MM.1S (cell line): ENCODE results near the gene IGSF9B.

ENCODE experiments used
- DNase-seq: peaks from one replicate; pipeline ENCODE4 v3.0.0-alpha.2; 2015
- H2AFZ ChIP-seq: fragments of 300-600 bp; sonication (generic); 2 replicates; pipeline ENCODE4 v1.6.0; 2016; ENCODE audit warnings: antibody characterized with exemption, low read length
- H3F3A ChIP-seq: fragments of 300-600 bp; sonication (generic); 2 replicates; pipeline ENCODE4 v1.6.1; 2016; ENCODE audit warnings: mild to moderate bottlenecking, antibody characterized with exemption, low read length, moderate library complexity, mixed read lengths; ENCODE audit not compliant: insufficient read depth
- H3K27ac ChIP-seq: fragments of 300-600 bp; sonication (generic); 2 replicates; pipeline ENCODE4 v1.5.1; 2016; ENCODE audit warnings: mild to moderate bottlenecking, low read length
- H3K27me3 ChIP-seq: fragments of 300-600 bp; sonication (generic); replicated peaks from 2 replicates; pipeline ENCODE4 v1.6.0; 2016; ENCODE audit warnings: low read length; ENCODE audit not compliant: insufficient read depth
- H3K36me3 ChIP-seq: fragments of 300-600 bp; sonication (generic); replicated peaks from 2 replicates; pipeline ENCODE4 v1.6.1; 2016; ENCODE audit warnings: mild to moderate bottlenecking, low read length, mixed read lengths; ENCODE audit not compliant: insufficient read depth
- H3K4me1 ChIP-seq: fragments of 300-600 bp; sonication (generic); 2 replicates; pipeline ENCODE4 v1.6.1; 2016; ENCODE audit warnings: low read length, mixed read lengths
- H3K4me2 ChIP-seq: fragments of 300-600 bp; sonication (generic); 2 replicates; pipeline ENCODE4 v1.6.0; 2016; ENCODE audit warnings: low read depth, low read length
- H3K4me3 ChIP-seq: fragments of 300-600 bp; sonication (generic); 2 replicates; pipeline ENCODE4 v1.5.1; 2016; ENCODE audit warnings: low read length, mixed read lengths
- H3K79me2 ChIP-seq: fragments of 300-600 bp; sonication (generic); 2 replicates; pipeline ENCODE4 v1.6.1; 2016; ENCODE audit warnings: mixed run types, low read length, mixed read lengths
- H3K9ac ChIP-seq: fragments of 300-600 bp; sonication (generic); 2 replicates; pipeline ENCODE4 v1.6.1; 2016; ENCODE audit warnings: low read length, mixed read lengths
- H3K9me2 ChIP-seq: fragments of 300-600 bp; sonication (generic); replicated peaks from 2 replicates; pipeline ENCODE4 v1.6.1; 2016; ENCODE audit warnings: mild to moderate bottlenecking, low read length, mixed read lengths; ENCODE audit not compliant: insufficient read depth
- H3K9me3 ChIP-seq: fragments of 300-600 bp; sonication (generic); replicated peaks from 2 replicates; pipeline ENCODE4 v1.6.1; 2016; ENCODE audit warnings: mild to moderate bottlenecking, low read length, mixed read lengths; ENCODE audit not compliant: insufficient read depth
- H4K20me1 ChIP-seq: fragments of 300-600 bp; sonication (generic); 2 replicates; pipeline ENCODE4 v1.6.1; 2016; ENCODE audit warnings: mild to moderate bottlenecking, low read length, moderate library complexity, mixed read lengths; ENCODE audit not compliant: insufficient read depth
- EZH2 ChIP-seq: fragments of 300-600 bp; sonication (generic); optimal IDR thresholded peaks from 2 replicates; pipeline ENCODE3; 2017; ENCODE audit warnings: low read depth, mild to moderate bottlenecking, antibody characterized with exemption, low read length, mixed read lengths
- EZH2phosphoT487 ChIP-seq: fragments of 300-600 bp; sonication (generic); IDR thresholded peaks from 2 replicates; pipeline ENCODE4 v1.6.1; 2018; ENCODE audit warnings: antibody characterized with exemption, low read length
- TF ChIP-seq, protein P1 (sequence below): fragments of 300-600 bp; sonication (generic); IDR thresholded peaks from 2 replicates; pipeline ENCODE4 v1.5.1; 2016; ENCODE audit warnings: antibody characterized with exemption, low read length, mixed read lengths

Gene IGSF9B

DNA sequence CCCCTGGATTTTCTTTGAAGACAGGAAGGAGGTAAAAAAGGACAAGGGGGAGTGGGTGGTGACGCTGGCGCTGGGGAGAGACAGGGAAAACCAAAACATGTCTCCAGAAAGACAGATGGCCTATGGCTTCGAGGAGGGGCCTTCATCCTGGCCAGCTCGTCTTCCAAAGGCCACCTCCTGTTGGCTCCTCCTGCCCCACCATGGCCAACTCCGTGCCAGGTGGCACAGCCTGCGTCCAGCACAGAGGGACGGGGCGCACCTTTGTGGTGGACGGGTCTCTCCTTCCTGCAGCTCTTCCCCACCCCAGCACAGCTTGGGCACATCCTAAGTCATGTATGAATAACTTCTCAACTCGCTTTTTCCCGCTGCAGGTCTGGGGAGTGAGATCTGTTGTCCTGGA lies 22.7 kb downstream of the IGSF9B start:
- Histone ChIP-seq H3K4me2 (no peak overlapping the region), H3K36me3 (no peaks in the 10 kb centered on the region), H3K27me3 (no peaks in the 10 kb centered on the region), H3K4me1 (no peaks in the 10 kb centered on the region), H3F3A (no peaks in the 10 kb centered on the region), H2AFZ (no peak overlapping the region), H3K9me2 (no peaks in the 10 kb centered on the region), H3K4me3 (no peak overlapping the region), H3K9ac (no peak overlapping the region), H3K79me2 (no peaks in the 10 kb centered on the region), H3K27ac (no peak overlapping the region), H4K20me1 (no peaks in the 10 kb centered on the region), H3K9me3 (no peaks in the 10 kb centered on the region)
- no peak for DNase-seq
- TF ChIP-seq EZH2phosphoT487 (no peak), EZH2 (no peak)
- TF ChIP-seq, protein P1, sequence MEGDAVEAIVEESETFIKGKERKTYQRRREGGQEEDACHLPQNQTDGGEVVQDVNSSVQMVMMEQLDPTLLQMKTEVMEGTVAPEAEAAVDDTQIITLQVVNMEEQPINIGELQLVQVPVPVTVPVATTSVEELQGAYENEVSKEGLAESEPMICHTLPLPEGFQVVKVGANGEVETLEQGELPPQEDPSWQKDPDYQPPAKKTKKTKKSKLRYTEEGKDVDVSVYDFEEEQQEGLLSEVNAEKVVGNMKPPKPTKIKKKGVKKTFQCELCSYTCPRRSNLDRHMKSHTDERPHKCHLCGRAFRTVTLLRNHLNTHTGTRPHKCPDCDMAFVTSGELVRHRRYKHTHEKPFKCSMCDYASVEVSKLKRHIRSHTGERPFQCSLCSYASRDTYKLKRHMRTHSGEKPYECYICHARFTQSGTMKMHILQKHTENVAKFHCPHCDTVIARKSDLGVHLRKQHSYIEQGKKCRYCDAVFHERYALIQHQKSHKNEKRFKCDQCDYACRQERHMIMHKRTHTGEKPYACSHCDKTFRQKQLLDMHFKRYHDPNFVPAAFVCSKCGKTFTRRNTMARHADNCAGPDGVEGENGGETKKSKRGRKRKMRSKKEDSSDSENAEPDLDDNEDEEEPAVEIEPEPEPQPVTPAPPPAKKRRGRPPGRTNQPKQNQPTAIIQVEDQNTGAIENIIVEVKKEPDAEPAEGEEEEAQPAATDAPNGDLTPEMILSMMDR = no peak

DNA sequence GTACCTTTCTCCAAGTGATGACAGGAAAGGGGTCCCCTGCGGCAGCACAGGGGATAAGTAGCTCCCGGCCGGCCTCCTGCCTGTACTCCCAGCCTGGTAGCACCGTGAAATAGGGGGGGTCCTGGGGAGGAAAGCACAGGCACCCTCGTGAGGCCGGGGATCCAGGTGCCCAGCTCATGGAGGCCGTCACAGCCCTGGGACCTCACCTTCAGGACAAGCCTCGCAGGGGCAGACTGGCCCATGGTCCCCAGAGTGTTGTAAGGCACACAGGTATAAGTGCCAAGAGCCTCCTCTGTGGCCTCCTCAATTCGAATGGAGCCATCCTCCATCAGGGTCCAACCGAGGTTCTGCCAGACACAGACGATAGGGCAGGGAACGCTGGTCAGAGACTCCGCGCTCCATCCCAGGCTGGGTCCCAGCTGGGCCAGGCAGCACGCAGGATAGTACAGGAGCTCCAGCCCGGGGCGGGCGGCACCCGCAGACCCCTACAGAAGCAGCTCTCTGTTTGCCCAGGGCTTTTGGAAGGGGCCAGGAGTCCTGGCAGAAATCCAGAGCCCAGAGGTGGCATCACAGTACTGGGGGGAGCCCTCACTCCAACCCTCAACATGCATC lies 25.2 kb downstream of the IGSF9B start:
- Histone ChIP-seq H2AFZ (no peak overlapping the region), H3K9ac (no peak overlapping the region), H3K36me3 (no peaks in the 10 kb centered on the region), H3K9me3 (no peaks in the 10 kb centered on the region), H3K9me2 (no peaks in the 10 kb centered on the region), H3K27me3 (no peaks in the 10 kb centered on the region), H3K4me1 (no peaks in the 10 kb centered on the region), H3K4me3 (no peak overlapping the region), H4K20me1 (no peaks in the 10 kb centered on the region), H3K79me2 (no peaks in the 10 kb centered on the region), H3K27ac (no peak overlapping the region), H3F3A (no peaks in the 10 kb centered on the region), H3K4me2 (no peak overlapping the region)
- TF ChIP-seq EZH2phosphoT487 (no peak), EZH2 (no peak)
- TF ChIP-seq, protein P1 = no peak
- DNase-seq = no peak

DNA sequence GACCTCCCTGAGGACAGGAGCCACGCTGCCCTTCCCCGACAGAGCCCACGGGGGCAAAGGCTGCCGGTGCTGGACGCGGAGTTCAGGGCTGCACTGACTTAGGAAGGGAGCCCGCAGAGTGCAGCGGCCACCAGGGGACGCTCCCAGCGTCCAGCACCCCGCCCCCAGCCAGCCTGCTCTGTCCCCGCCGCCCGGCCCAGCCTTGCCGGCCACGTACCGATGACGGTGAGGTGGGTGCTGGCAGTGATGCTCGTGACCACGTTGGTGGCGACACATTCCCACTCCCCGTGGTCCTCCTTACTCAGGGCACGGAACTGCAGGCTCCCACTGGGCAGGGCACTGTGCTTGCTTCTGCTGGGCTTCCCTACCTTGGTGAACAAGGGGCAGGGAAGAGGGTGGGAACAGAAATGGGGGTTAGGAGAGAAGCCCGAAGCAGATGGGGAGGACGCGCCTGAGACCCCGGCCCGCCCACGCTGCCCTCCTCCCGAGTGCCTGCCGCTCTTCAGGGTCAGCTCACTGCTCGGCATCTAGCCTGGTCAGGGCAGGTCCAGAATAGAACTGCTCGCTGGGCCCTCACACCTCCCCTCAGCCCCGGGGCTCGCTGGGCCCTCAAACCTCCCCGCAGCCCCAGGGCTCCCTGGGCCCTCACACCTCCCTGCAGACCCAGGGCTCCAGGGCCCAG lies 25.9 kb downstream of the IGSF9B start:
- Histone ChIP-seq H3K27me3 (no peaks in the 10 kb centered on the region; the same call in 1 of the 2 replicates), H3K36me3 (no peaks in the 10 kb centered on the region), H3K4me1 (no peaks in the 10 kb centered on the region), H4K20me1 (no peaks in the 10 kb centered on the region), H3K9me2 (no peaks in the 10 kb centered on the region), H3K4me2 (no peak overlapping the region), H3K4me3 (no peak overlapping the region), H3K9me3 (no peaks in the 10 kb centered on the region), H3F3A (no peaks in the 10 kb centered on the region), H3K79me2 (no peaks in the 10 kb centered on the region), H3K9ac (no peak overlapping the region), H3K27ac (no peak overlapping the region), H2AFZ (no peak overlapping the region)
- DNase-seq = no peak
- no peak for TF ChIP-seq EZH2phosphoT487
- TF ChIP-seq, protein P1 = no peak
- no peak for TF ChIP-seq EZH2
